Osteoblast (primary cell): ENCODE results near the gene NKAIN2. TPM values are rescaled to one million over a fixed set of nuclear protein-coding genes. Genes with fewer than 3 reads are reported as not detected.

Source experiments
- DNase-seq: peaks from one replicate; pipeline ENCODE4 v3.0.0; 2011; ENCODE audit warnings: low spot score, mixed read lengths; ENCODE audit not compliant: insufficient read length; ENCODE audit errors: missing footprints
- H2AFZ ChIP-seq: 2 replicates; pipeline ENCODE4 v1.6.0; 2011; ENCODE audit warnings: mild to moderate bottlenecking, low read length
- H3K27ac ChIP-seq: 2 replicates; pipeline ENCODE4 v1.5.1; 2011; ENCODE audit warnings: mild to moderate bottlenecking, low read depth, low read length, moderate library complexity
- H3K27me3 ChIP-seq: 2 replicates; pipeline ENCODE4 v1.6.0; 2012; ENCODE audit warnings: mild to moderate bottlenecking, control low read depth, inconsistent platforms, low read length, moderate library complexity; ENCODE audit not compliant: insufficient read depth
- H3K36me3 ChIP-seq: 2 replicates; pipeline ENCODE4 v1.5.1; 2011; ENCODE audit warnings: mild to moderate bottlenecking, low read length, control low read depth, moderate library complexity; ENCODE audit not compliant: insufficient read depth
- H3K4me1 ChIP-seq: 2 replicates; pipeline ENCODE4 v1.5.1; 2011; ENCODE audit warnings: mild to moderate bottlenecking, low read length, control low read depth, moderate library complexity; ENCODE audit not compliant: insufficient read depth
- H3K4me2 ChIP-seq: 2 replicates; pipeline ENCODE4 v1.6.0; 2011; ENCODE audit warnings: mild to moderate bottlenecking, low read length; ENCODE audit not compliant: insufficient read depth
- H3K4me3 ChIP-seq: fragments of 200-600 bp; sonication (generic); 3 replicates; pipeline ENCODE4 v1.5.1; 2012; ENCODE audit warnings: mild to moderate bottlenecking, low read length, inconsistent platforms; ENCODE audit not compliant: insufficient read depth
- H3K79me2 ChIP-seq: 2 replicates; pipeline ENCODE4 v1.6.0; 2012; ENCODE audit warnings: mild to moderate bottlenecking, low read length, control low read depth, inconsistent platforms; ENCODE audit not compliant: insufficient read depth
- H3K9me3 ChIP-seq: 2 replicates; pipeline ENCODE4 v1.5.1; 2011; ENCODE audit warnings: low read depth, low read length, control low read depth
- H4K20me1 ChIP-seq: 2 replicates; pipeline ENCODE4 v1.6.0; 2012; ENCODE audit warnings: mild to moderate bottlenecking, low read length, control low read depth; ENCODE audit not compliant: insufficient read depth
- total RNA-seq: library from RNA; depleted of rRNA; stranded (reverse); fragments of >200 nt; gene quantifications from 2 replicates; pipeline ENCODE4 v1.2.3, GENCODE V29; 2012
- TF ChIP-seq, protein P1 (sequence below): IDR thresholded peaks from 2 replicates; pipeline ENCODE4 v1.5.1; 2011; ENCODE audit warnings: mild to moderate bottlenecking, low read depth, low read length, moderate library complexity; ENCODE audit errors: extremely low read depth

The NKAIN2 gene
- total RNA-seq, 1 donor, result under 0.01 TPM

DNA sequence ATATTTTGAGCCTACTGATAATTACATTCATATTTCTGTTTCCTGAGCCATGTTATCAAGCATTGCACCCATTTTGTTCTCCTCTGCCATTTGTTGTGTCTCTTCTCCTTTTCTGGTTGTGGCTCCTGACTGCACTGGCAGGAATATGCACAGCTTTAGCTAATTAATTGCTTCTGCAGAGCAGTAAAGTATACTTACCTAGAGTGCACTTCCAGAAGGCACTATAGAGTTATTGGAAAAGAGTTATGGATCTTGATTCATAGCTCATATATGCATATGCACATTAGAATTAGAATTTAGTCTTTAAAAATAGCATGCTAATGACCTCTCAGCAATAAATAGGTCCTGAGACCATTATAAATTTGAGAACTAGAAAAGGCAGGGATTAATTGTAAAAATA, 262.6 kb downstream of the NKAIN2 start:
- Histone ChIP-seq H3K4me1 (no peaks in the 10 kb centered on the region), H3K36me3 (no peaks in the 10 kb centered on the region), H4K20me1 (no peaks in the 10 kb centered on the region), H3K79me2 (no peaks in the 10 kb centered on the region), H2AFZ (no peak overlapping the region), H3K27ac (no peak overlapping the region), H3K9me3 (no peaks in the 10 kb centered on the region), H3K27me3 (no peaks in the 10 kb centered on the region), H3K4me2 (no peak overlapping the region), H3K4me3 (no peak overlapping the region)
- DNase-seq, result no peak
- TF ChIP-seq, protein P1, sequence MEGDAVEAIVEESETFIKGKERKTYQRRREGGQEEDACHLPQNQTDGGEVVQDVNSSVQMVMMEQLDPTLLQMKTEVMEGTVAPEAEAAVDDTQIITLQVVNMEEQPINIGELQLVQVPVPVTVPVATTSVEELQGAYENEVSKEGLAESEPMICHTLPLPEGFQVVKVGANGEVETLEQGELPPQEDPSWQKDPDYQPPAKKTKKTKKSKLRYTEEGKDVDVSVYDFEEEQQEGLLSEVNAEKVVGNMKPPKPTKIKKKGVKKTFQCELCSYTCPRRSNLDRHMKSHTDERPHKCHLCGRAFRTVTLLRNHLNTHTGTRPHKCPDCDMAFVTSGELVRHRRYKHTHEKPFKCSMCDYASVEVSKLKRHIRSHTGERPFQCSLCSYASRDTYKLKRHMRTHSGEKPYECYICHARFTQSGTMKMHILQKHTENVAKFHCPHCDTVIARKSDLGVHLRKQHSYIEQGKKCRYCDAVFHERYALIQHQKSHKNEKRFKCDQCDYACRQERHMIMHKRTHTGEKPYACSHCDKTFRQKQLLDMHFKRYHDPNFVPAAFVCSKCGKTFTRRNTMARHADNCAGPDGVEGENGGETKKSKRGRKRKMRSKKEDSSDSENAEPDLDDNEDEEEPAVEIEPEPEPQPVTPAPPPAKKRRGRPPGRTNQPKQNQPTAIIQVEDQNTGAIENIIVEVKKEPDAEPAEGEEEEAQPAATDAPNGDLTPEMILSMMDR, result no peak

DNA sequence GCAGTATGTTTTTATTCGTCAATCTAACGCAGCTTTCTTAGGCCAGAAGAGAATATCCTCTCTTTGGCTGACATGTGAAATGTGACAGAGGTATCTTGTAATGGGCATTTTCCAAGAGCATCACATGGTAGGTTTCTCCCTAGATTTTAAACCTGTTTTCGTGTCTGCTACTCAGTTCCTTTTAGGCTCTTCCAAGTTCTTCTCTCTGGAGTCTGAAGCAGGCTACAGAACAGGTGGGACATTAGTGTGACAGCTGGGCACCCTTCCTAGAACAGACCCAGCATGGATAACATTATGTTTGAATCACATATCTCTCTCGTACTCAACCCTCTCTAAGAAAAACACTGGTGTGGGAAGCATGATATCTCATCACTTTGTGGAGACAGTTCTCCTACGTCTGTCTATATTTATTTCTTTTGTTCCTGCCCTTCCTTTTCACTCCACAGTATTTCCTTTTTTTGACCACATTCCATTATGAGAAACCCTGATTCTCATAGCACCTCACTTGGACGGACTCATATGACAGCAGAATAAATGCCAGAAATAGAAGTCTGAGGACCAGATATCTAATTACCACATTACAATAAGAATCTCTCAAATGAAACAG, 263.4 kb downstream of the NKAIN2 start:
- Histone ChIP-seq H3K4me1 (no peaks in the 10 kb centered on the region), H3K9me3 (no peaks in the 10 kb centered on the region), H3K27me3 (no peaks in the 10 kb centered on the region), H3K4me2 (no peak overlapping the region), H3K27ac (no peak overlapping the region), H3K36me3 (no peaks in the 10 kb centered on the region), H3K79me2 (no peaks in the 10 kb centered on the region), H2AFZ (no peak overlapping the region), H4K20me1 (no peaks in the 10 kb centered on the region), H3K4me3 (no peak overlapping the region)
- TF ChIP-seq, protein P1, result no peak
- no peak for DNase-seq

DNA sequence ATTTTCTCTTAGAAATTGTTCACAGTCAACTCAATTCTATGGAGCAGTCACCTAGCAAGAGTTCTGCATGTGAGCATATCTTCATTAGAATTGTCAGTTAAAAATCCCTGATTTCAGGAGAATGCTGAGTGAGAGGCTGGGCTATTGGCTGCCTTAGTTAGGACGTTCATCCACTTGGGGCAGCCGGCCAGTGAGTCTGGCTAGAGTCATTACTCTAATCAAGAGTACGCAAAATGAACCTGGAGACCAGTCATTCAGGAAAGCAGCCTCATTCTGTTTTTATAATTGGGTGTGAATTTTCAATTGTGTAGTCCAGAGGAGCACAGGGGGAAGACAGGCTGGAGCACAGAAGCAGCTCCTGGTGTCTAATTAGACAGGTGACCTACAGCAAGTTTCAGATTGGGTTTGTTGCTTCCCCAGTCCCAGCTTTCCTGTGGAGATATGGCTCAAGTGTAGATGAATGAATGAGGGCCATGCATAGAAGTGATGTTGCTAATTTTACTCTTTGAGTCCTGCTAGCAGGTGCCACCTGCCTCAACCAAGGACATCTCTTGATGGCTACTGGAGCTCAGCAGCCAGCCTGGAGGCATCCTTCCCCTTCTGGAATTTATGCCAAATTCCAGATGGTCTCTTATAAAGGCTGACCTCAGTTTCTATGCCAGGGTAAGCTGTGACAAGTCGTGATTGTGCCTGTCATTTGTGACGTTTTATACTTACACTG, 265.7 kb downstream of the NKAIN2 start:
- no peak for DNase-seq
- no peaks in the 10 kb centered on the region for H3K9me3 ChIP-seq
- H3K4me1 ChIP-seq, result no peaks in the 10 kb centered on the region
- H2AFZ ChIP-seq, result no peak overlapping the region
- TF ChIP-seq, protein P1, result no peak
- no peak overlapping the region for H3K4me2 ChIP-seq
- no peaks in the 10 kb centered on the region for H3K27me3 ChIP-seq
- no peaks in the 10 kb centered on the region for H4K20me1 ChIP-seq
- H3K79me2 ChIP-seq, result no peaks in the 10 kb centered on the region
- H3K4me3 ChIP-seq, result no peak overlapping the region
- no peaks in the 10 kb centered on the region for H3K36me3 ChIP-seq
- no peak overlapping the region for H3K27ac ChIP-seq

DNA sequence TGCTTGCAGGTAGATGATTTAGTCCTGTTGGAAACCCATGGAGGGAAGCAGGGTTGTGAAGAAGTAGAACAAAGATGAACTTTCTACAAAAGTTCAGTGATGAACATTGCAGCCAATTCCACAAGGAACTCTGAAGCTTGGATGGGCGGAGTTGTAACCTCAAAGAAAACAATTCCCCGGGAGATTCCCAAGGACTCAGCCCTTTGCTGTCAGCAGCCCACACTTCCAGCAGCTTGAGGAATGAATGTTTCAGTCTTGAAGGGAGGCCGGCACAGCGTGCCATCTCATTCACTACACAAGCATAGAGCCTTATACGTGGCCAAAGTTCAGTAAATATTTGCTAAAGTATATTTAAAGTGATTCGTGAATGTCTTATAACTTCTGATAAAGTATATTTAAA, 269.4 kb downstream of the NKAIN2 start:
- no peak overlapping the region for H3K27ac ChIP-seq
- TF ChIP-seq, protein P1, result no peak
- no peaks in the 10 kb centered on the region for H3K36me3 ChIP-seq
- no peak overlapping the region for H3K4me2 ChIP-seq
- no peaks in the 10 kb centered on the region for H4K20me1 ChIP-seq
- H2AFZ ChIP-seq, result no peak overlapping the region
- H3K79me2 ChIP-seq, result no peaks in the 10 kb centered on the region
- no peak for DNase-seq
- no peaks in the 10 kb centered on the region for H3K4me1 ChIP-seq
- H3K9me3 ChIP-seq, result no peaks in the 10 kb centered on the region
- H3K27me3 ChIP-seq, result no peaks in the 10 kb centered on the region
- no peak overlapping the region for H3K4me3 ChIP-seq
